H1 (cell line): ENCODE measurements around the gene PASK. TPM values are rescaled to one million over a fixed set of nuclear protein-coding genes. Genes with fewer than 3 reads are reported as not detected.

Source experiments
- CHD2 ChIP-seq: IDR thresholded peaks from 2 replicates; pipeline ENCODE4 v1.6.1; 2012; ENCODE audit warnings: low read length, improper control_type of control experiment
- GABPA ChIP-seq: IDR thresholded peaks from 2 replicates; pipeline ENCODE4 v1.6.1; 2011; ENCODE audit warnings: mild to moderate bottlenecking, low read length, moderate library complexity, borderline replicate concordance; ENCODE audit not compliant: insufficient read depth
- NANOG ChIP-seq: IDR thresholded peaks from 2 replicates; pipeline ENCODE4 v1.6.1; 2011; ENCODE audit warnings: low read length, low read depth, mild to moderate bottlenecking, inconsistent platforms; ENCODE audit not compliant: insufficient read depth, poor library complexity, severe bottlenecking
- PHF8 ChIP-seq: fragments of 200-600 bp; sonication (generic); conservative IDR thresholded peaks from 2 replicates; pipeline ENCODE4 v1.7.1; 2012; ENCODE audit warnings: low read depth, mild to moderate bottlenecking, inconsistent platforms, low read length, moderate library complexity
- RAD21 ChIP-seq, 2 experiments: IDR thresholded peaks in 1 of 2; conservative IDR thresholded peaks in 1 of 2; 2 replicates each; pipeline ENCODE4 v1.6.1; 2011; ENCODE audit warnings: low read depth in 2 of 2, low read length in 2 of 2, improper control_type of control experiment in 1 of 2, inconsistent platforms in 1 of 2, mild to moderate bottlenecking in 1 of 2, moderate library complexity in 1 of 2
- SP4 ChIP-seq: IDR thresholded peaks from 2 replicates; pipeline ENCODE4 v1.6.1; 2012; ENCODE audit warnings: low read length, inconsistent platforms
- TEAD4 ChIP-seq: IDR thresholded peaks from 2 replicates; pipeline ENCODE4 v1.6.1; 2012; ENCODE audit warnings: low read depth, low read length, inconsistent platforms, mixed read lengths
- polyA plus RNA-seq, 7 experiments: library from polyadenylated mRNA; depleted of rRNA in 3 of 7; stranded (reverse) in 5 of 7; unstranded in 2 of 7; fragments of >200 nt in 5 of 7; fragments of 200-250 nt in 2 of 7; gene quantifications; 1 replicate in 5 of 7; 2 replicates in 1 of 7; 4 replicates in 1 of 7; pipeline versions ENCODE4 v1.2.1 to v1.2.3, GENCODE V29; 2011 to 2013; ENCODE audit warnings: missing spikeins in 2 of 7, mixed read lengths in 2 of 7
- total RNA-seq: library from RNA; stranded (reverse); fragmentation: NEBNext Ultra II Directional; extraction: Animal tissue kit (Norgen Biotek cat#: 25700); gene quantifications from 2 replicates; pipeline ENCODE4 v1.2.1, GENCODE V29; 2021
- TF ChIP-seq, protein P1 (sequence below): IDR thresholded peaks from 2 replicates; pipeline ENCODE4 v1.6.1; 2012; ENCODE audit warnings: inconsistent platforms

The PASK gene
- total and polyA plus RNA-seq, 2 of the 8 experiments (the other 6 are each of a cell fraction or from before 2014, with no cell fraction given) = 20.5 to 66.1 TPM

DNA sequence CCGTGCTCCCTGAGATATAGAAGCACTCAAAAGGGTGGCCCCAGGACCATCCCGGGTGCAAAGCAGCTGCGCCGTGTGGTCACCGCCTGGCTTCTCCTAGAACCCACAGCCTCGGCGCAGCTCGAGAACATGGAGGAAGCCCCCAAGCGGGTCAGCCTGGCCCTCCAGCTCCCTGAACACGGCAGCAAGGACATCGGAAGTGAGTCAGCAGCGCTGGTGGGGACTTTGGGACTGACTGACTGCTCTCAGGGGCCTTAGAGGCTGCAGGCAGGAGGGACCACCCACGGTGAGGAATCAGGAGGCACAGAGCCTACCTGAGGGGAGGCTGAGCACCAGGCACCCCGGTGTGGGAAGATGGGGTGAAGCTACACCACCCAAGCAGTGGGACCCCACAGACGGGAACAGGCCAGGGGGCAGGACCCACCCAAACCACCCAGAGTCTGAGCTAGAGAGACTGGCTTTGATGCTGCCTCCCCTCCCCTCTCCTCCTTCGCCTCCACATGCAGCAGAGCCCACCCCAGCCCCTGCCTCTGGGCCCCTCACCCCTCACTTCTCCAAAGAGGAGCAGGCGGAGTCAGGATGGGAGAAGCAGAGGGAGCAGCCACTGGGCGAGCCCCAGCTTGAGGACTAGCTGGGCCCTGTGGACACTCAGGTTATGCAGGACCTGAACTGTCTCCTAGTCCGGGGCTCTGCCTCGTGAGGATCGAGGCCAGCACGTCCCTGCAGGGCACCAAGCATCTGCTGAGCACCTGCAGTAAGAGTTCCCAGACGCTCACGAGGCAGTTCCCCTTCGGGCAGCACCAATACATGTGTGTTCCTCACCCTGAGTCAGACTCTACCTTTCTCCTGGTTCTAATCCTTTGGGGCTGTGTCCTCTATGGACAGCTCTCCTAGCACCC is 75.9 kb downstream of the PASK start (continued):
- TF ChIP-seq, protein P1, sequence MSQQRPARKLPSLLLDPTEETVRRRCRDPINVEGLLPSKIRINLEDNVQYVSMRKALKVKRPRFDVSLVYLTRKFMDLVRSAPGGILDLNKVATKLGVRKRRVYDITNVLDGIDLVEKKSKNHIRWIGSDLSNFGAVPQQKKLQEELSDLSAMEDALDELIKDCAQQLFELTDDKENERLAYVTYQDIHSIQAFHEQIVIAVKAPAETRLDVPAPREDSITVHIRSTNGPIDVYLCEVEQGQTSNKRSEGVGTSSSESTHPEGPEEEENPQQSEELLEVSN = no peak
- TF ChIP-seq NANOG (no peak), RAD21 (IDR thresholded peaks at IDR 0.05 in 1 of 2, conservative IDR thresholded peaks at IDR 0.05 in 1 of 2; ENCODE audit: low read depth in 2 of 2, low read length in 2 of 2) (no peak), SP4 (no peak), TEAD4 (no peak), CHD2 (no peak), GABPA (no peak), PHF8 (no peak)
- TF ChIP-seq, all 59 proteins: peak for 0
